CD4-positive, alpha-beta T cell treated with Interleukin-4 for 1 hour (primary cell): ENCODE results near the gene PLCXD3.
"Not testable (repeated sequence)": the region's sequence is repeated elsewhere in the genome, so short reads cannot be mapped to it uniquely, and the experiment has no call there.

Source experiments
- DNase-seq, 2 donors: peaks; one replicate each; pipeline ENCODE4 v3.0.0-alpha.2; 2020 to 2022

Gene PLCXD3

DNA sequence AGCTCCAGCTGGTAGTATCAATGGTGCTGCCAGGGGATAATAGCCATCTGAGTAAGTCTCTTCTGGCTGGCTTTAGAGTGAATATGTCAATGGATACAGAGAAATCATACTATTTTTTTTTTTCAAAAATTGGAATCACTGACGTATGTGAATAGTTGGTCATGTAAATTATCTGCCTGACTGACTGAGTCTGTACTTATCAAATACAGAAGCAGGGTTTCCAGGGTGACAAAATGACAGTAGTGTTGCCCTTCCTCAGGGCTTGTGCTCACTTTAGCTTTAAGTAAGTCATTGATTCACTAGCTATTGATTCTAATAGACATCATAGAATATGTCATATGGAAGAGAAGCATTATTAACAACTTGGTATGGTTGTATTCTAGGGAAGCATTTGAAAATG, 171.1 kb downstream of the PLCXD3 start:
- no peak for DNase-seq

DNA sequence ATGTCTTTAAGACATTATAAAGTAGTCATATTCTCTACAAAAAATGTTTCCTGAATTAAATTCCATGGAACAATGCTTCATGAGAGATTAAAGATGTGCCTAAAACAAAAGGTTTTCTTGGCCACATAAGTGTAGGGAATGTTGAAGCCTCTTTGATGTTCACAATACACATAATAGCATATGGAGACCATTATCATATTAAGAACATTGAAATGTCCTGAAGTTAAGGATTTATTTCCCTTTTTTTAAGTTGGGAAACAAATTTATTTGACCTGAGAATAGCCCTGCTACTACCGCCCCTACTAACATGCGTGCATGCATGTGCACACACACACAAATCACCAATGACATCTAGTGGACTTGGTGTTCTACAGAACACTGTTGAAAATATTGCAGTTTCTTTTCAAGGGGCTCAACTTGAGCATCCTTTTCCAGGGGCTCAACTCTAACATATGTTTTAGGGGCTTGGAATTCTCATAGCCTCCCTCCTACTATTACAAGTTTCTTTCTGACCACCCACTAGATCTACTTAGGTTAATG, 172.2 kb downstream of the PLCXD3 start:
- DNase-seq = no peak

DNA sequence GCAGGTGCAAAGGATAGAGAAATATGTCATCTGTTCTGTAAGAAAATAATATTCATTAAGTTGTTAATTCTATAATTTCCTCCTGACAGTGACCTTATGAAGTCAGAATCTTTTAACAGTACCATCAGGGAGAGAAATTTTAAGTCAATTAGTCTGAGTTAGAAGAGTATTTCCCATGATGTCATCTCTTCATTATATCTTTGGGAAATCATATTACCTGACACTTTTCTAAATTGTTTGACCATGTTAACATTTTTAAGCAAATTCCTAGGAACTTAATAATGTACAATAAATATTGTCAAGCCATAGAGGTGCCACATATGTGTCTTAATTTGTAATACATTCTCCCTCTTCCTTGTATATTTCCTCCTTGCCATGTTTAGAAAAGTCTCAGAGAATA, 172.7 kb downstream of the PLCXD3 start:
- no peak for DNase-seq

GRCh38 chr5:41337216-41337615, 173.2 kb downstream of the PLCXD3 start:
- no peak for DNase-seq

- no peak for DNase-seq
These were observed 173.9 kb downstream of the PLCXD3 start for GRCh38 chr5:41336471-41336870.

GRCh38 chr5:41335596-41336181, 174.7 kb downstream of the PLCXD3 start:
- DNase-seq = no peak

GRCh38 chr5:41334758-41335157, 175.6 kb downstream of the PLCXD3 start:
- DNase-seq = no peak

DNA sequence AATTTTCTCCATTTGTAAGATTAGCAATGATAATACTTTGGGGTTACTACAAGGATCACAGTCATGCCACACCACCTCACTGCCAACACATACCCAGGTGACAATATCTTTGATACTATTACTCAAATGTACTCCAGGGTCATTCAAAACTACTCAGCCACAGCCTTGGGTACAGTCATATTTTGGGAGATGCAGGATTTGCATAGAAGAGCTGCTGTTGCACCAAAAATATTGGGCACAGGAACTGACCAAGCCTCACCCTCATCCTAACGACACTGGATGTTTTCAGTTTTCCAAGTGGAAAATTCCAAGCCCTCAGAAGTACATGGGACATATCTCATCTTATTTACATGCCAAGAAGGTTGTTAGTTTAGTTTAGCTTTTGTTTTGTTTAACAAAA, 176.2 kb downstream of the PLCXD3 start:
- no peak for DNase-seq

- DNase-seq = no peak
These were observed 185.3 kb downstream of the PLCXD3 start for GRCh38 chr5:41325074-41325473.

GRCh38 chr5:41322826-41323225, 187.6 kb downstream of the PLCXD3 start:
- DNase-seq = not testable (repeated sequence)

- DNase-seq = no peak
These were observed 197.8 kb downstream of the PLCXD3 start for GRCh38 chr5:41312478-41313060.

DNA sequence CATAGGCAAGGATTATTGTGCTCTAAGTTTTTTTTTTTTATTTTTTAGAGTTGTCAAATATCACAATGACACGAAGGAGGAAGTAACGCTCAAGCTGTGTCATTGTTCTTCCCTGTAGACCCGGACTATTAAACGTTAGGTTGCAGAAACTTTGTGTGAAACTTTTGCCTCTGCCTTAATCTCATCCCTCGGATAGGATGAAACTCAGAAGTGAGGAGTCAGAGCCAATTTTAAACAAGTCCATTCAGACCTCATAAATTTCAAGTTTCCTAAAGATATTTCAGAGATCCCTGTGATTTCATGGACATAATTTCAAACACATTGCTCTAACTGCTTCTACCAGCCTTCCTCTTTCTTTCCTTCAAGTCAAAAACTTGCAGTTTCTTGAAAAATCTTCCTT, 198.3 kb downstream of the PLCXD3 start:
- DNase-seq = no peak

GRCh38 chr5:41309275-41309674, 201.1 kb downstream of the PLCXD3 start:
- no peak for DNase-seq

DNA sequence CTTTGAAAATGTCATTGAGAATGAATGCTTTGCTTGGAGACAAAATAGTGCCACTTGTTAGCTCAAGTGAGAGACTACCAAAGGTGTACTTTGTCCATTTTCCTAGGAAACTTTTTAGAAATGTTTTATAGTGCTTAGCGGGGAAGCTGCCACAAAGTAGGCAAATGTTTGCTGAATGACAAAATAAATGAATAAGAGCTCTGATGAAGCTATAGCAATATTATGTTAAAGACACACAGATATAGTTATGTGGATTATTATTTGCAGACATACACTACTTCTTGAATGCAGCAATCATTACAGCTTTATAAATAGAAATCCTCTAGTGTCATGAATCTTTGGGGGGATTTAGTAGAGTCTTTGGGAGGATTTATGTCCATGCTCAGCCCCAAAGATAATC, 204.4 kb downstream of the PLCXD3 start:
- no peak for DNase-seq

GRCh38 chr5:41305056-41305455, 205.3 kb downstream of the PLCXD3 start:
- DNase-seq = no peak

- DNase-seq = no peak
These were observed 214.3 kb downstream of the PLCXD3 start for GRCh38 chr5:41296066-41296465.

GRCh38 chr5:41291323-41291722, 219.1 kb downstream of the PLCXD3 start:
- DNase-seq = no peak

GRCh38 chr5:41290810-41291209, 219.6 kb downstream of the PLCXD3 start:
- DNase-seq = no peak

GRCh38 chr5:41289970-41290464, 220.4 kb downstream of the PLCXD3 start:
- no peak for DNase-seq

DNA sequence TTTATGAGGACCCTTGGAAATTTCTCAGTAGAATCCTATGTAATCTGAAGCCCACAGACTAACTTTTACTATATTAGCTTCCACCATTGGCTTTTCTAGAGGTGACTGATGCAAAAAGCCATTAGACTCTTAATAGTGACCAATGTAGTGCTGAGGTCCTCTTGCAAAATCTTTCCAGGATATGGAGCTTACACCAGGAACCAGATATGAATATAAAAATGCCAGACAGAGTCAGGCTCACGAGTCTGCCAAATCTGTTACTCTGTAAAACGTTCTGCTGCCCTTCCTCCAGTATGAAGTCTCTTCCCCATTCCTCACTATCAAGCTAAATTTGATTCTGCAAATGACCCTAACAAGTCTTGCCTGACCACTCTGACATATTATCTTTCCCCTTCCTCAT, 223.7 kb downstream of the PLCXD3 start:
- DNase-seq = no peak

DNA sequence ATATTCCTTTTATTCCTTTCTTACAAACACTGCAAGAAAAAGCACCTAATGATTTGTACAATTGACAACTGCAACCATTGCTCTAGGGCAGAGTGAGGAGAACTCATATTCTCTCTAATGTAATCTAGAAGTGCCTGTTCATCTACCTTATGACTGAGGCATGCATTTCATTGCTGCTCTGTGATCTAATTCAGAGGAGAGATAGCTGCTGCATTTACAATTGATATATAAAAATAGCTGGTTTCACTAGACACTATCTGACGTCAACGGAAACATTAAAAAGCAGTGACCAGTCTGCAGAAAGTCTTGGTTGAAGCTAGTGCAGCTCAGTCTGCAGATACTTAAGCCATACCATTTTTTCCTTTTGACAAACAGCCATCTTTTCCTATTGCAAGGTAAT, 224.2 kb downstream of the PLCXD3 start:
- DNase-seq = no peak

GRCh38 chr5:41284938-41285337, 225.5 kb downstream of the PLCXD3 start:
- DNase-seq = no peak

DNA sequence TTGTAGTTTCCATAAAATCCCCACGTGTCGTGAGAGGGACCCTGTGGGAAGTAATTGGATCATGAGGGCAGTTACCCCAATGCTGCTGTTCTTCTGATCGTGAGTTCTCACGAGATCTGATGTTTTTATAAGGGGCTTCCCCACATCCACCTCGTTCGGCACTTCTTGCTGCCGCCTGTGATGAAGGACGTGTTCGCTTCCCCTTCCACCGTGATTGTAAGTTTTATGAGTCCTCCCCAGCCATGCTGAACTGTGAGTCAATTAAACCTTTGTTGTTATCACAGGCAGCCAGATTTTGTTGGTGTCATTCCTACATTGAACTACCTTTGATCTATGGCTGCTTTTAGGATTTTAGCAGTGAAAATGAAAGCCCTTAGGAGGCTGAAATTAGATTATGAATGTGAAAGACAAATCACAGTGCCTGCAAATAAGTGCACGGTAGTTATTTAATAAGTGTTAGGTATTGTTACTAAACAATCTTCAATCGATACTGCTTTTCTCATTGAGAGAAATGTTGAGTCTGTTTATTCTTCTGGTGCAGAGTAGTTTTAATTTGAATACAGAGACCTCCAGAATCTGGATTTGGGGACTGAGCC, 229.1 kb downstream of the PLCXD3 start:
- DNase-seq = no peak

DNA sequence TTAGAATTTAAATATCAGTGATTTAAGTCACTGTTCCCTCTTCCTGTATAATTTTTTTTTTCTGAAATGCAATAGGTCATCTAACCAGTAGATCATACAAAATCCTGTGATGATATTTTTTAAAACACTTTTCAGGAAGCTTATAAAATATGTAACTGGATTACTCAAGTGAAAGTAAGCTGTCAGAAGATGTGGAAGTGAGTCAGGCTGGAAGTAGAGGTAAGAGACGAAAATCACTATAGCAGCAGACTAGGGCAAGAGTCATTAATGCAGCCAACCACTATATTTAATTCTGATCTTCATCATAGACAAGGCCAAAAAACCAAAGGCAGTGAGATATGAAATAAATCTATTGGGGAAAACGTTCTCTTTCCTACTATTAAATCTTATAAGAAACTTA, 231.4 kb downstream of the PLCXD3 start:
- DNase-seq = no peak
